Measurements from ENCODE around the gene TCHP.

Gene TCHP

DNA sequence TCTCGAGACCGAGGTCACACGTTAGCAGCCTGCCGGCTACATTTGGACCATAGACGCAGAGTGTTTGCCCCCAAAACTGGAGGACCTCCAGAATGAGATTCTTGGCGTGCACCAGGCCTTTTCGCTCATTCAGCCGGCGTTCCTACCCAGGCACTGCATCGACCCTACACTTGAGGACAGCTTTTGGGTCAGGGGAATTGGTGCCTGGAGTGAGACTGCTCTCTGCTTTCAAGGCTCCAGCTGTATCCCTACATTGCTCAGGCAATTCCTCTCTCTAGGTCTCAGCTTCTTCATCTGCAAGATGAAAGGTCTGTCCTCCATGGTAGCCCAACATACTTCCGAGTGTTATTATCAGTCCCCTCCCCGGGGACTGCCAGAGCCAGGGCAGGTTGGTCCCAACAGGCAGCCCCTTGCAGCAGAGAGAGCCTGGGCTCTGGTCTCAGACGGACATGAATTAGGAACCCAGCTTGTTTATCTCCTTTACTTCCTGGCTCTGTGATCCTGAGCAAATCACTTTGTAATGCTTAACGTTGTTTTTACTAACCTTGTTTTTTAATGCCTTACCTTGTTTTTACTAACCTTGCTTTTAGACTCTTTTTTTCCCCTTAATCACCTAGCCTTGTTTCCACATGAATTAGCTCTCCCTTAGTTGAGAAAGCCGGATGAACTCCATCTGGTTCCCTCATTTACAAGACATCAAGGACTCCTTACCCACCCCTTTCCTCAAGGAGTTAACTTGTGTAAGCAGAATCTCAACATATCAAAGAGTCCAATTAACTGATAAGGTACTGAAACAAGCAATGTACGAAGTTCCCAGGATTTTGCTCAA, 892 bp downstream of the TCHP start:
- DNase-seq = peak; percentile 70
- Histone ChIP-seq H3K36me3 (peaks cover 32% of the 10 kb centered on the region), H3K9me3 (no peaks in the 10 kb centered on the region), H3K4me1 (no peaks in the 10 kb centered on the region), H3K4me3 (ENCODE audit: low read depth, low read length) (peak overlapping the region; percentile 95), H3K27me3 (no peaks in the 10 kb centered on the region)
- TF ChIP-seq, protein P1, sequence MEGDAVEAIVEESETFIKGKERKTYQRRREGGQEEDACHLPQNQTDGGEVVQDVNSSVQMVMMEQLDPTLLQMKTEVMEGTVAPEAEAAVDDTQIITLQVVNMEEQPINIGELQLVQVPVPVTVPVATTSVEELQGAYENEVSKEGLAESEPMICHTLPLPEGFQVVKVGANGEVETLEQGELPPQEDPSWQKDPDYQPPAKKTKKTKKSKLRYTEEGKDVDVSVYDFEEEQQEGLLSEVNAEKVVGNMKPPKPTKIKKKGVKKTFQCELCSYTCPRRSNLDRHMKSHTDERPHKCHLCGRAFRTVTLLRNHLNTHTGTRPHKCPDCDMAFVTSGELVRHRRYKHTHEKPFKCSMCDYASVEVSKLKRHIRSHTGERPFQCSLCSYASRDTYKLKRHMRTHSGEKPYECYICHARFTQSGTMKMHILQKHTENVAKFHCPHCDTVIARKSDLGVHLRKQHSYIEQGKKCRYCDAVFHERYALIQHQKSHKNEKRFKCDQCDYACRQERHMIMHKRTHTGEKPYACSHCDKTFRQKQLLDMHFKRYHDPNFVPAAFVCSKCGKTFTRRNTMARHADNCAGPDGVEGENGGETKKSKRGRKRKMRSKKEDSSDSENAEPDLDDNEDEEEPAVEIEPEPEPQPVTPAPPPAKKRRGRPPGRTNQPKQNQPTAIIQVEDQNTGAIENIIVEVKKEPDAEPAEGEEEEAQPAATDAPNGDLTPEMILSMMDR (IDR thresholded peaks at IDR 0.05; ENCODE audit: low read depth, low read length) = no peak

DNA sequence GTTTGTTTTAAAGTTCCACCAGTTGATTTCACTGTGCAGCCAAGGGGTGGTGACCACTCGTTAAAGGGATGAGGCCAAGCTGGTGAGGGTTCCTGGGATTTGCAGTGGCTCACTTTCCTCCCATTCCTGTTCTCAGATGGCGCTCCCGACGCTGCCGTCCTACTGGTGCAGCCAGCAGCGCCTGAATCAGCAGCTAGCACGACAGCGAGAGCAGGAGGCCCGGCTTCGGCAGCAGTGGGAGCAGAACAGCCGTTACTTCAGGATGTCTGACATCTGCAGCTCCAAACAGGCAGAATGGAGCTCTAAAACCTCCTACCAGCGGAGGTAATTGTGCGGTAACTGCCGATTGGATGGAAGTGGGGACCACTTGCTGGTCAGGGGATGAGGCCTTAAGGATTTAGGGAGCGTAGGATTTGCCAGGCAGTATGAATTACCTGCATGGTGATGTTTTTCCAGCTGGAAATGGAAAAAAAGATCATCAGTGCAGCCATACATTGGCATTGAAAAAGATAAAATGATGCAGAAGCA, 2.9 kb downstream of the TCHP start:
- Histone ChIP-seq H3K4me1 (no peaks in the 10 kb centered on the region), H3K4me3 (ENCODE audit: low read depth, low read length) (no peak overlapping the region), H3K9me3 (no peaks in the 10 kb centered on the region), H3K36me3 (peaks cover 52% of the 10 kb centered on the region), H3K27me3 (no peaks in the 10 kb centered on the region)
- no peak for DNase-seq
- TF ChIP-seq, protein P1 (IDR thresholded peaks at IDR 0.05; ENCODE audit: low read depth, low read length) = no peak

DNA sequence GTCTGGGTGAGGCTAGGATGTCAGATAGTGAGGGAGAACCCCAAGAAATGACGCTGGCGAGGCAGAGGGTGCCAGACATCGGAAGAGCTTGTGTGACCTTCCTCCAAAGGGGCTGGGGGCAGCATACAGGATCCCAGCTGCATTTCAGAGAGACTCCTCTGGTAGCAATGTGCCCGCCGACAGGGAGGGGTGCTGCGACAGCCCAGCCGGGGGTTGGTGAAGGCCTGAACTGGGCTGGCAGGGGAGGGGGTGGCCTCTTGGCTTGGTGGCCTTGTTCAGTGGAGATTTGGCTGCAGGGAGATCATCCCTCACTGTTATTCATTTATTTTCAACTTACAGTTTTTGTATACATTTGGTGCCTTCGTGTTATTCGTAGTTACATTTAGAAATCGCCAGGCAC, 5.2 kb downstream of the TCHP start:
- DNase-seq = no peak
- Histone ChIP-seq H3K4me3 (ENCODE audit: low read depth, low read length) (no peak overlapping the region), H3K9me3 (no peaks in the 10 kb centered on the region), H3K4me1 (no peaks in the 10 kb centered on the region), H3K27me3 (no peaks in the 10 kb centered on the region), H3K36me3 (peaks cover 72% of the 10 kb centered on the region)
- TF ChIP-seq, protein P1 (IDR thresholded peaks at IDR 0.05; ENCODE audit: low read depth, low read length) = no peak

DNA sequence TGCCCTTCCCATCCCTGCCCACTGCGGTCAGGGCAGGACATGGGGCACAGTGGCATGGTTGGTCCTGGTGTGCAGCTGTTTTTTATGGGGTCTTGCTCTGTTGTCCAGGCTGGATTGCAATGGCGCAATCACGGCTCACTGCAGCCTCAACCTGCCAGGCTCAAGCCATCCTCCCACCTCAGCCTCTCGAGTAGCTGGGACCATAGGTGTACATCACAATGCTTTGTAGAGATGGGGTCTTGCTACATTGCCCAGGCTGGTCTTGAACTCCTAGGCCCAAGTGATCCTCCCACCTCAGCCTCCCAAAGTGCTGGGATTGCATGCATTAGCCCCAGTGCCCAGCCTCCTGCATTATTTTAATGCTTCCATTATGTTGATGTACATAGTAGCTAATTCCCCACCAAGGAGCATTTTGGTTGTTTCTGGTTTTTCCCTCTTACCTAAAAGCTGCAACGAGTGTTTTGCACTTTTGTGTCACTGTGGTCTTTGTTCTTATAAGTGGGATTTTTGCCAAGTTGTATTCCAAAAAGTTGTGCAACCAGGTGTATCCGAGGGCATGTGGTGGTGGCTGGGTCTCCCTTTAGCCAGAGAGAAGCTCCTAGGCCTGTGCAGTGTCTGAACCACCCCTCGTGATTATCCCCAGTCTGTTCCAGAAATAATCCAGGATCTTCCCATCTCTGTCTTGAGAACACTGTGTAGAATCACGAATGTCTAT, 10.3 kb downstream of the TCHP start:
- H3K4me3 ChIP-seq (ENCODE audit: low read depth, low read length) = no peak overlapping the region
- DNase-seq = no peak
- peaks cover 71% of the 10 kb centered on the region for H3K36me3 ChIP-seq
- no peaks in the 10 kb centered on the region for H3K27me3 ChIP-seq
- peaks cover 11% of the 10 kb centered on the region; the same call in 1 of the 2 replicates for H3K4me1 ChIP-seq
- no peaks in the 10 kb centered on the region for H3K9me3 ChIP-seq
- TF ChIP-seq, protein P1 (IDR thresholded peaks at IDR 0.05; ENCODE audit: low read depth, low read length) = no peak

DNA sequence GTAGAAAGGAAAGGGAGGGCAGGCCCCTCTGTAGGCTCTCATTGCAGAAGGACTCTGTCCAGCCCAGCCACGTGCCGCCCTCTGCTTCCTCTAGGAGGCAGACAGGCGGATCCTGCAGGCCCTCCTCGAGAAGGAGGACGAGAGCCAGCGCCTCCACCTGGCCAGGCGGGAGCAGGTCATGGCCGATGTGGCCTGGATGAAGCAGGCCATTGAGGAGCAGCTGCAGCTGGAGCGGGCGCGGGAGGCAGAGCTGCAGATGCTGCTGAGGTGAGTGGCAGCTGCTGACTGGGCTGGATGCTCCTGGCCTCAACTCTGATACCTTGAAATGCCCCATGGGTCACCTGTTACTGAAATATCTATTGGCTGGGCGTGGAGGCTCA, 10.9 kb downstream of the TCHP start:
- Histone ChIP-seq H3K27me3 (no peaks in the 10 kb centered on the region), H3K9me3 (no peaks in the 10 kb centered on the region), H3K36me3 (peaks cover 69% of the 10 kb centered on the region), H3K4me3 (ENCODE audit: low read depth, low read length) (no peak overlapping the region), H3K4me1 (peaks cover 11% of the 10 kb centered on the region; the same call in 1 of the 2 replicates)
- DNase-seq = peak; percentile 64
- TF ChIP-seq, protein P1 (IDR thresholded peaks at IDR 0.05; ENCODE audit: low read depth, low read length) = peak; percentile 39; the same call in 1 of the 2 replicates
